IMR-90 (cell line): ENCODE results near the gene APC. TPM values are rescaled to one million over a fixed set of nuclear protein-coding genes. Genes with fewer than 3 reads are reported as not detected.

Experiments
- ATAC-seq: fragments of 200-7000 bp; cut with Tn5 transposase; 2 replicates; pipeline ENCODE4 v1.9.1; 2020; ENCODE audit warnings: low read depth, mild to moderate bottlenecking, moderate library complexity
- BruUV-seq: library from RNA; stranded (reverse); fragments of 400-500 nt; replicated peaks from 2 replicates; lab custom pipeline; 2021; lab: Mats Ljungman, UMichigan
- CTCF ChIA-PET: fragments of 300-600 bp; formaldehyde crosslinking; extraction: SDS; loops from one replicate; lab custom pipeline; 2021; ENCODE audit warnings: antibody characterized with exemption; lab: Yijun Ruan, JAX
- POLR2A ChIA-PET: fragments of 300-600 bp; sonication (Branson Sonifier 250); formaldehyde crosslinking; loops from one replicate; lab custom pipeline; 2022; ENCODE audit warnings: antibody characterized with exemption; ENCODE audit not compliant: unreplicated experiment; lab: Charles Lee
- DNase-seq: peaks from one replicate; pipeline ENCODE4 v3.0.0; 2013
- H2AFZ ChIP-seq: replicated peaks from 2 replicates; pipeline ENCODE3; 2013; ENCODE audit warnings: low read length, mild to moderate bottlenecking; ENCODE audit not compliant: poor library complexity
- H2AK5ac ChIP-seq: 2 replicates; pipeline ENCODE4 v1.6.1; 2013; ENCODE audit warnings: low read depth, low read length, inconsistent platforms
- H2AK9ac ChIP-seq: replicated peaks from 2 replicates; pipeline ENCODE3; 2013; ENCODE audit warnings: mild to moderate bottlenecking, low read depth, low read length, moderate library complexity; ENCODE audit not compliant: poor library complexity
- H2BK120ac ChIP-seq: 2 replicates; pipeline ENCODE4 v1.6.1; 2013; ENCODE audit warnings: low read depth, low read length, inconsistent platforms
- H2BK15ac ChIP-seq: 3 replicates; pipeline ENCODE4 v1.6.1; 2013; ENCODE audit warnings: low read depth, low read length, inconsistent platforms
- H2BK20ac ChIP-seq: 2 replicates; pipeline ENCODE4 v1.6.1; 2013; ENCODE audit warnings: low read depth, mild to moderate bottlenecking, inconsistent platforms, low read length, moderate library complexity
- H2BK5ac ChIP-seq: 2 replicates; pipeline ENCODE4 v1.6.1; 2013; ENCODE audit warnings: mild to moderate bottlenecking, low read depth, low read length, inconsistent platforms; ENCODE audit not compliant: poor library complexity, severe bottlenecking
- H3K14ac ChIP-seq: replicated peaks from 2 replicates; pipeline ENCODE4 v1.6.1; 2013; ENCODE audit warnings: low read depth, low read length, inconsistent platforms
- H3K18ac ChIP-seq: 2 replicates; pipeline ENCODE4 v1.6.1; 2013; ENCODE audit warnings: low read depth, low read length, control low read depth
- H3K23ac ChIP-seq: 2 replicates; pipeline ENCODE4 v1.6.1; 2013; ENCODE audit warnings: low read depth, low read length, inconsistent platforms
- H3K27ac ChIP-seq: 2 replicates; pipeline ENCODE4 v1.5.1; 2013; ENCODE audit warnings: mild to moderate bottlenecking, control low read depth, low read length; ENCODE audit not compliant: insufficient read depth
- H3K27me3 ChIP-seq: 2 replicates; pipeline ENCODE4 v1.6.1; 2013; ENCODE audit warnings: low read length; ENCODE audit not compliant: control insufficient read depth, insufficient read depth
- H3K36me3 ChIP-seq: 2 replicates; pipeline ENCODE4 v1.6.1; 2013; ENCODE audit warnings: low read length, mixed read lengths; ENCODE audit not compliant: control insufficient read depth, insufficient read depth
- H3K4ac ChIP-seq: 2 replicates; pipeline ENCODE4 v1.6.1; 2013; ENCODE audit warnings: low read depth, low read length, inconsistent platforms
- H3K4me1 ChIP-seq: 2 replicates; pipeline ENCODE4 v1.6.1; 2013; ENCODE audit warnings: low read length, mixed read lengths; ENCODE audit not compliant: control insufficient read depth, insufficient read depth
- H3K4me2 ChIP-seq: 2 replicates; pipeline ENCODE4 v1.6.1; 2013; ENCODE audit warnings: low read depth, mild to moderate bottlenecking, control low read depth, low read length, moderate library complexity
- H3K4me3 ChIP-seq: 2 replicates; pipeline ENCODE4 v1.5.1; 2013; ENCODE audit warnings: low read depth, mild to moderate bottlenecking, control low read depth, low read length, moderate library complexity; ENCODE audit not compliant: insufficient read depth
- H3K56ac ChIP-seq: 2 replicates; pipeline ENCODE4 v1.6.1; 2013; ENCODE audit warnings: low read length, inconsistent platforms; ENCODE audit not compliant: insufficient read depth; ENCODE audit errors: extremely low read depth
- H3K79me1 ChIP-seq, 2 experiments: 2 replicates each; pipeline ENCODE4 v1.6.1; 2013; ENCODE audit warnings: low read length in 2 of 2, inconsistent platforms in 1 of 2, low read depth in 1 of 2
- H3K9ac ChIP-seq: 2 replicates; pipeline ENCODE4 v1.6.1; 2013; ENCODE audit warnings: low read depth, low read length, control low read depth
- H3K9me1 ChIP-seq: 2 replicates; pipeline ENCODE4 v1.6.1; 2013; ENCODE audit warnings: low read length, inconsistent platforms; ENCODE audit not compliant: insufficient read depth
- H3K9me3 ChIP-seq: 2 replicates; pipeline ENCODE4 v1.6.1; 2013; ENCODE audit warnings: low read length; ENCODE audit not compliant: control insufficient read depth, insufficient read depth
- H4K20me1 ChIP-seq: 2 replicates; pipeline ENCODE4 v1.6.1; 2013; ENCODE audit warnings: low read length, inconsistent platforms; ENCODE audit not compliant: insufficient read depth
- H4K5ac ChIP-seq: 2 replicates; pipeline ENCODE4 v1.6.1; 2013; ENCODE audit warnings: mild to moderate bottlenecking, low read depth, low read length, control low read depth
- H4K8ac ChIP-seq, 2 experiments: 2 replicates each; pipeline ENCODE4 v1.6.1; 2013; ENCODE audit warnings: low read depth in 2 of 2, low read length in 2 of 2, control low read depth in 1 of 2, inconsistent platforms in 1 of 2
- H4K91ac ChIP-seq: 2 replicates; pipeline ENCODE4 v1.6.1; 2013; ENCODE audit warnings: low read depth, low read length, inconsistent platforms; ENCODE audit not compliant: insufficient read depth
- BHLHE40 ChIP-seq: fragments of 150-350 bp; IDR thresholded peaks from 2 replicates; pipeline ENCODE4 v1.6.1; 2016; ENCODE audit warnings: mild to moderate bottlenecking, low read depth, low read length
- CEBPB ChIP-seq: IDR thresholded peaks from 2 replicates; pipeline ENCODE4 v1.6.1; 2012; ENCODE audit warnings: low read depth, low read length, improper control_type of control experiment
- CHD1 ChIP-seq: IDR thresholded peaks from 2 replicates; pipeline ENCODE4 v1.6.1; 2012; ENCODE audit warnings: low read depth, low read length, improper control_type of control experiment
- NFE2L2 ChIP-seq: fragments of 150-350 bp; IDR thresholded peaks from 2 replicates; pipeline ENCODE4 v1.6.1; 2016; ENCODE audit warnings: low read depth, mild to moderate bottlenecking, low read length
- RAD21 ChIP-seq: IDR thresholded peaks from 2 replicates; pipeline ENCODE4 v1.6.1; 2012; ENCODE audit warnings: low read length, improper control_type of control experiment
- RCOR1 ChIP-seq: IDR thresholded peaks from 2 replicates; pipeline ENCODE4 v1.6.1; 2012; ENCODE audit warnings: mild to moderate bottlenecking, low read length, improper control_type of control experiment; ENCODE audit not compliant: insufficient replicate concordance
- RFX5 ChIP-seq: IDR thresholded peaks from 2 replicates; pipeline ENCODE4 v1.8.0; 2012; ENCODE audit warnings: low read depth, mild to moderate bottlenecking, low read length, moderate library complexity
- SMC3 ChIP-seq: fragments of 150-350 bp; IDR thresholded peaks from 2 replicates; pipeline ENCODE4 v1.6.1; 2016; ENCODE audit warnings: low read depth, mild to moderate bottlenecking, antibody characterized with exemption, low read length, moderate library complexity
- WGBS, 2 experiments: methylation state at CpG; one replicate each; pipeline versions ENCODE4 v1.1.5 to v1.1.7; 2013; ENCODE audit warnings: missing lambda C conversion rate in 2 of 2; ENCODE audit not compliant: insufficient read length in 1 of 2; ENCODE audit errors: extremely low coverage in 2 of 2; 5-methylcytosine and 5-hydroxymethylcytosine counted together
- dilution Hi-C: fragments of 300-500 bp; cut with HindIII; formaldehyde crosslinking; loops from one replicate; pipeline ENCODE4 v1.14.3; 2018; ENCODE audit warnings: low sequenced_read_pairs; ENCODE audit not compliant: unreplicated experiment
- in situ Hi-C: fragments of 300-500 bp; cut with MboI; formaldehyde crosslinking; loops from 3 replicates; pipeline ENCODE4 v1.14.3; 2019; ENCODE audit warnings: low sequenced_read_pairs, inconsistent platforms, mixed read lengths
- intact Hi-C: fragments of 100-400 bp; cut with micrococcal nuclease; formaldehyde crosslinking; loops from 2 replicates; pipeline ENCODE4 v1.10.0; 2022
- polyA plus RNA-seq, 3 experiments: library from polyadenylated mRNA; depleted of rRNA; stranded (reverse); fragments of >200 nt; gene quantifications; 2 replicates each; pipeline ENCODE4 v1.2.3, GENCODE V29; 2012; ENCODE audit warnings: low replicate concordance in 1 of 3
- total RNA-seq: library from RNA; depleted of rRNA; stranded (reverse); fragments of >200 nt; gene quantifications from 2 replicates; pipeline ENCODE4 v1.2.3, GENCODE V29; 2012
- TF ChIP-seq, protein P1 (sequence below): fragments of 150-350 bp; IDR thresholded peaks from 2 replicates; pipeline ENCODE4 v1.6.1; 2017; ENCODE audit warnings: mild to moderate bottlenecking, antibody characterized with exemption, low read length, low read depth
- TF ChIP-seq, protein P2 (sequence below): fragments of 150-350 bp; IDR thresholded peaks from 2 replicates; pipeline ENCODE4 v1.6.1; 2016; ENCODE audit warnings: low read depth, mild to moderate bottlenecking, low read length, moderate library complexity, borderline replicate concordance

The APC gene
- total and polyA plus RNA-seq, 2 of the 4 experiments (the other 2 are of a cell fraction), result 7.3 to 58.4 TPM

GRCh38 chr5:112812549-112812948, 74.9 kb downstream of the APC start:
- TF ChIP-seq NFE2L2 (no peak), RAD21 (no peak), RCOR1 (no peak), RFX5 (no peak), SMC3 (no peak), CHD1 (no peak), BHLHE40 (no peak), CEBPB (no peak)
- TF ChIP-seq, protein P1, sequence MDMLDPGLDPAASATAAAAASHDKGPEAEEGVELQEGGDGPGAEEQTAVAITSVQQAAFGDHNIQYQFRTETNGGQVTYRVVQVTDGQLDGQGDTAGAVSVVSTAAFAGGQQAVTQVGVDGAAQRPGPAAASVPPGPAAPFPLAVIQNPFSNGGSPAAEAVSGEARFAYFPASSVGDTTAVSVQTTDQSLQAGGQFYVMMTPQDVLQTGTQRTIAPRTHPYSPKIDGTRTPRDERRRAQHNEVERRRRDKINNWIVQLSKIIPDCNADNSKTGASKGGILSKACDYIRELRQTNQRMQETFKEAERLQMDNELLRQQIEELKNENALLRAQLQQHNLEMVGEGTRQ, result no peak
- TF ChIP-seq, protein P2, sequence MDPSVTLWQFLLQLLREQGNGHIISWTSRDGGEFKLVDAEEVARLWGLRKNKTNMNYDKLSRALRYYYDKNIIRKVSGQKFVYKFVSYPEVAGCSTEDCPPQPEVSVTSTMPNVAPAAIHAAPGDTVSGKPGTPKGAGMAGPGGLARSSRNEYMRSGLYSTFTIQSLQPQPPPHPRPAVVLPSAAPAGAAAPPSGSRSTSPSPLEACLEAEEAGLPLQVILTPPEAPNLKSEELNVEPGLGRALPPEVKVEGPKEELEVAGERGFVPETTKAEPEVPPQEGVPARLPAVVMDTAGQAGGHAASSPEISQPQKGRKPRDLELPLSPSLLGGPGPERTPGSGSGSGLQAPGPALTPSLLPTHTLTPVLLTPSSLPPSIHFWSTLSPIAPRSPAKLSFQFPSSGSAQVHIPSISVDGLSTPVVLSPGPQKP, result no peak

More at GRCh38 chr5:112812549-112812948, 74.9 kb downstream of the APC start:
- in situ Hi-C loops, result no loop called here
- H3K36me3 ChIP-seq, result peaks cover 13% of the 10 kb centered on the region
- intact Hi-C loops, result no loop called here
- H3K9me3 ChIP-seq, result no peaks in the 10 kb centered on the region
- no peak overlapping the region for H2AK5ac ChIP-seq
- H4K5ac ChIP-seq, result no peak overlapping the region
- dilution Hi-C loops, result no loop called here
- no peak overlapping the region for H2BK20ac ChIP-seq
- H3K18ac ChIP-seq, result no peak overlapping the region
- no peak overlapping the region for H3K9ac ChIP-seq
- no peak overlapping the region for H3K4me3 ChIP-seq
- ATAC-seq (no peak), DNase-seq (no peak)
- no peak overlapping the region for H2AK9ac ChIP-seq
- no CpG with 5 or more reads among the region's 1 CpG for WGBS, 2 experiments
- no peaks in the 10 kb centered on the region for H4K20me1 ChIP-seq
- peaks cover 0 to 6% of the 10 kb centered on the region in 2 experiments; a peak in 3 of 4 replicates for H3K79me1 ChIP-seq
- no peak overlapping the region for H4K8ac ChIP-seq
- no peak overlapping the region for H2BK15ac ChIP-seq
- no peak overlapping the region for H3K4me2 ChIP-seq
- no peak overlapping the region for H3K27ac ChIP-seq
- no peak overlapping the region for H2BK5ac ChIP-seq
- H2BK120ac ChIP-seq, result no peak overlapping the region
- POLR2A ChIA-PET, result no interaction called here
- H3K4me1 ChIP-seq, result no peaks in the 10 kb centered on the region
- H3K23ac ChIP-seq, result no peak overlapping the region
- H2AFZ ChIP-seq, result no peak overlapping the region
- H3K9me1 ChIP-seq, result 0 out of 2 replicates have a peak, but pooled peaks cover 2% of the 10 kb centered on the region
- no peak overlapping the region for H3K14ac ChIP-seq
- CTCF ChIA-PET, result interaction anchor here (0.6 kb wide), 1 partner anchor 1271 kb away, joined by 3 read pairs; no protein-coding TSS in a partner anchor
- no peak overlapping the region for H4K91ac ChIP-seq
- BruUV-seq, result no TSS peak
- H3K4ac ChIP-seq, result no peak overlapping the region
- no peaks in the 10 kb centered on the region for H3K27me3 ChIP-seq
- no peak overlapping the region for H3K56ac ChIP-seq
